K562 (cell line): Measurements from ENCODE around the gene RARA. TPM values are rescaled to one million over a fixed set of nuclear protein-coding genes. Genes with fewer than 3 reads are reported as not detected.

Experiments used
- COPS2 ChIP-seq: fragments of 450-650 bp; conservative IDR thresholded peaks from 2 replicates; pipeline ENCODE4 v1.6.1; 2016; ENCODE audit warnings: mild to moderate bottlenecking, moderate library complexity
- CREB3 ChIP-seq: fragments of 450-650 bp; conservative IDR thresholded peaks from 2 replicates; pipeline ENCODE4 v1.6.1; 2016; ENCODE audit warnings: missing genetic modification characterization, low read depth, mild to moderate bottlenecking, missing compliant biosample characterization, moderate library complexity
- E2F3 ChIP-seq: fragments of 250-450 bp; sonication (Bioruptor Pico); IDR thresholded peaks from 2 replicates; pipeline ENCODE4 v1.4.0; 2020; ENCODE audit warnings: mild to moderate bottlenecking
- HMBOX1 ChIP-seq: sonication (generic); IDR thresholded peaks from 2 replicates; pipeline ENCODE4 v1.6.1; 2016
- HNRNPUL1 ChIP-seq: fragments of 200-400 bp; formaldehyde crosslinking; IDR thresholded peaks from 2 replicates; pipeline ENCODE4 v1.6.1; 2017; ENCODE audit warnings: low read length
- KLF16 ChIP-seq: IDR thresholded peaks from 2 replicates; pipeline ENCODE4 v1.6.1; 2016; ENCODE audit warnings: antibody characterized with exemption
- MEF2A ChIP-seq: IDR thresholded peaks from 2 replicates; pipeline ENCODE4 v1.6.1; 2011; ENCODE audit warnings: low read depth, mild to moderate bottlenecking, low read length, moderate library complexity; ENCODE audit not compliant: control insufficient read depth
- MITF ChIP-seq: IDR thresholded peaks from 2 replicates; pipeline ENCODE4 v1.6.1; 2014; ENCODE audit warnings: antibody characterized with exemption
- NFIC ChIP-seq: fragments of 450-650 bp; IDR thresholded peaks from 2 replicates; pipeline ENCODE4 v1.6.1; 2017; ENCODE audit warnings: mild to moderate bottlenecking, inconsistent platforms
- NFYB ChIP-seq: IDR thresholded peaks from 2 replicates; pipeline ENCODE4 v1.6.1; 2011; ENCODE audit warnings: mild to moderate bottlenecking, moderate library complexity; ENCODE audit not compliant: insufficient read length; ENCODE audit errors: extremely low read depth
- NR2F6 ChIP-seq: fragments of 450-650 bp; formaldehyde crosslinking; IDR thresholded peaks from 2 replicates; pipeline ENCODE4 v1.4.0; 2020; ENCODE audit warnings: mild to moderate bottlenecking
- OTX1 ChIP-seq: fragments of 450-650 bp; formaldehyde crosslinking; IDR thresholded peaks from 2 replicates; pipeline ENCODE4 v1.4.0; 2022; ENCODE audit warnings: mild to moderate bottlenecking
- RBM22 ChIP-seq: fragments of 200-400 bp; formaldehyde crosslinking; IDR thresholded peaks from 2 replicates; pipeline ENCODE4 v1.6.1; 2018; ENCODE audit warnings: low read length, low read depth; ENCODE audit not compliant: poor library complexity, severe bottlenecking
- SMARCE1 ChIP-seq: fragments of 450-650 bp; IDR thresholded peaks from 2 replicates; pipeline ENCODE4 v1.7.1; 2016; ENCODE audit warnings: mild to moderate bottlenecking
- SRF ChIP-seq, 2 experiments: fragments of 250-450, 450-650 bp in 1 of 2; sonication (Bioruptor Pico) in 1 of 2; sonication (generic) in 1 of 2; formaldehyde crosslinking; IDR thresholded peaks; 2 replicates each; pipeline versions ENCODE4 v1.5.0 to v1.5.1; 2020 to 2022; ENCODE audit warnings: mild to moderate bottlenecking in 1 of 2, missing genetic modification reagents in 1 of 2
- XRCC3 ChIP-seq: fragments of 450-650 bp; IDR thresholded peaks from 2 replicates; pipeline ENCODE4 v1.6.1; 2017; ENCODE audit warnings: mild to moderate bottlenecking, moderate library complexity
- ZBTB33 ChIP-seq: sonication (generic); formaldehyde crosslinking; IDR thresholded peaks from 2 replicates; pipeline ENCODE4 v1.8.1; 2023; ENCODE audit warnings: mild to moderate bottlenecking, missing genetic modification reagents
- ZFP30 ChIP-seq: fragments of 250-450 bp; sonication (Bioruptor Pico); IDR thresholded peaks from 2 replicates; pipeline ENCODE4 v1.8.0; 2022; ENCODE audit warnings: moderate library complexity, mild to moderate bottlenecking, inconsistent platforms, borderline replicate concordance
- ZNF121 ChIP-seq: sonication (generic); formaldehyde crosslinking; conservative IDR thresholded peaks from 2 replicates; pipeline ENCODE4 v1.8.0; 2022; ENCODE audit warnings: missing genetic modification reagents
- ZNF143 ChIP-seq: sonication (generic); formaldehyde crosslinking; IDR thresholded peaks from 2 replicates; pipeline ENCODE4 v1.9.0; 2022; ENCODE audit warnings: mild to moderate bottlenecking, missing genetic modification reagents
- ZNF512 ChIP-seq: IDR thresholded peaks from 2 replicates; pipeline ENCODE4 v1.6.1; 2016; ENCODE audit warnings: missing genetic modification characterization, missing compliant biosample characterization
- polyA plus RNA-seq, 8 experiments: library from polyadenylated mRNA; depleted of rRNA in 4 of 8; stranded (reverse) in 5 of 8; unstranded in 3 of 8; fragments of >200 nt; fragmentation: Nextera tagmentation in 2 of 8; fragmentation: Illumina TruSeq in 1 of 8; extraction: Ambion mirVana in 2 of 8; extraction: Trizol in 1 of 8; gene quantifications; 2 replicates each; pipeline versions ENCODE4 v1.2.1 to v1.2.3, GENCODE V29; 2011 to 2014; ENCODE audit warnings: inconsistent platforms in 1 of 8, missing spikeins in 1 of 8
- total RNA-seq, 7 experiments: library from RNA; depleted of rRNA in 6 of 7; stranded (reverse); fragments of >200 nt in 6 of 7; fragmentation: Illumina TruSeq in 2 of 7; extraction: Trizol in 2 of 7; gene quantifications; 2 replicates each; pipeline versions ENCODE4 v1.2.1 to v1.2.3, GENCODE V29; 2011 to 2021; ENCODE audit warnings: low replicate concordance in 1 of 7

The RARA gene
- total and polyA plus RNA-seq, 9 of the 15 experiments (the other 6 are each of a cell fraction or from before 2014, with no cell fraction given) = 0.10 to 28.0 (median 7.9) TPM

GRCh38 chr17:40340880-40341807 is 32.2 kb downstream of the RARA start (continued):
- no peak for TF ChIP-seq CREB3 (tag)
- no peak for TF ChIP-seq OTX1 (CRISPR knock-in tag)
- no peak for TF ChIP-seq SRF (CRISPR knock-in tag; IDR thresholded peaks at IDR 0.05)
- TF ChIP-seq NFIC = peak; percentile 69
- no peak for TF ChIP-seq ZNF512
- TF ChIP-seq ZNF121 = no peak
- no peak for TF ChIP-seq HMBOX1
- TF ChIP-seq ZFP30 (CRISPR knock-in tag) = no peak
- TF ChIP-seq MITF = no peak
- TF ChIP-seq E2F3 (CRISPR knock-in tag) = no peak
- no peak for TF ChIP-seq NR2F6 (CRISPR knock-in tag)
- TF ChIP-seq ZBTB33 (CRISPR knock-in tag) = peak; percentile 41; the same call in 1 of the 2 replicates
- no peak for TF ChIP-seq XRCC3
- no peak for TF ChIP-seq COPS2
- no peak for TF ChIP-seq ZNF143 (CRISPR knock-in tag)
- no peak for TF ChIP-seq MEF2A
- no peak for TF ChIP-seq RBM22
- no peak for TF ChIP-seq NFYB
- TF ChIP-seq KLF16 = no peak
- no peak for TF ChIP-seq HNRNPUL1
- no peak for TF ChIP-seq SMARCE1
